Neuronal stem cell (in vitro differentiated cells): ENCODE data around the gene OR6X1.

Experiments
- DNase-seq: peaks from one replicate; pipeline ENCODE4 v3.0.0-alpha.2; 2013; ENCODE audit warnings: low spot score
- H2AFZ ChIP-seq: one replicate; pipeline ENCODE4 v1.6.1; 2013; ENCODE audit warnings: mild to moderate bottlenecking, low read length, inconsistent platforms
- H2AK5ac ChIP-seq: 2 replicates; pipeline ENCODE4 v1.6.1; 2013; ENCODE audit warnings: low read depth, mild to moderate bottlenecking, inconsistent platforms, low read length, moderate library complexity, mixed read lengths
- H2BK120ac ChIP-seq: 2 replicates; pipeline ENCODE4 v1.6.1; 2013; ENCODE audit warnings: low read depth, mild to moderate bottlenecking, inconsistent platforms, low read length, moderate library complexity, mixed read lengths
- H2BK12ac ChIP-seq: one replicate; pipeline ENCODE4 v1.6.1; 2013; ENCODE audit warnings: low read length, inconsistent platforms
- H2BK15ac ChIP-seq: 2 replicates; pipeline ENCODE4 v1.6.1; 2013; ENCODE audit warnings: mild to moderate bottlenecking, low read length, inconsistent platforms, mixed read lengths
- H2BK5ac ChIP-seq: one replicate; pipeline ENCODE4 v1.6.1; 2013; ENCODE audit warnings: inconsistent platforms, mild to moderate bottlenecking, low read length, moderate library complexity
- H3K14ac ChIP-seq: one replicate; pipeline ENCODE4 v1.6.1; 2013; ENCODE audit warnings: low read length, inconsistent platforms
- H3K18ac ChIP-seq: 2 replicates; pipeline ENCODE4 v1.6.1; 2013; ENCODE audit warnings: low read length, inconsistent platforms
- H3K23ac ChIP-seq: 2 replicates; pipeline ENCODE4 v1.6.1; 2013; ENCODE audit warnings: low read depth, mild to moderate bottlenecking, mixed read lengths, low read length, inconsistent platforms; ENCODE audit not compliant: poor library complexity
- H3K27ac ChIP-seq: replicated peaks from 3 replicates; pipeline ENCODE4 v1.5.1; 2013; ENCODE audit warnings: low read length, inconsistent platforms
- H3K27me3 ChIP-seq, 3 experiments: 2 replicates each; pipeline ENCODE4 v1.6.1; 2013; ENCODE audit warnings: low read length in 3 of 3, mild to moderate bottlenecking in 2 of 3, inconsistent platforms in 1 of 3, low read depth in 1 of 3, mixed read lengths in 1 of 3, moderate library complexity in 1 of 3; ENCODE audit not compliant: control insufficient read depth in 3 of 3, insufficient read depth in 3 of 3
- H3K36me3 ChIP-seq, 2 donors: replicated peaks in 1 of 2; 2 replicates each; pipeline ENCODE4 v1.6.1; 2013; ENCODE audit warnings: low read length in 2 of 2; ENCODE audit not compliant: control insufficient read depth in 2 of 2, insufficient read depth in 2 of 2
- H3K4ac ChIP-seq: 2 replicates; pipeline ENCODE4 v1.6.1; 2013; ENCODE audit warnings: inconsistent platforms, mild to moderate bottlenecking, low read length, moderate library complexity
- H3K4me1 ChIP-seq, 2 donors: 1 replicate in 1 of 2; 2 replicates in 1 of 2; pipeline ENCODE4 v1.6.1; 2013; ENCODE audit warnings: low read length in 2 of 2, low read depth in 1 of 2; ENCODE audit not compliant: control insufficient read depth in 2 of 2, insufficient read depth in 1 of 2
- H3K4me2 ChIP-seq: one replicate; pipeline ENCODE4 v1.6.1; 2013; ENCODE audit warnings: mild to moderate bottlenecking, low read length, inconsistent platforms; ENCODE audit not compliant: insufficient read depth, poor library complexity, severe bottlenecking
- H3K4me3 ChIP-seq, 2 donors: 2 replicates each; pipeline ENCODE4 v1.5.1; 2013; ENCODE audit warnings: low read length in 2 of 2, mild to moderate bottlenecking in 2 of 2, inconsistent platforms in 1 of 2, moderate library complexity in 1 of 2
- H3K79me1 ChIP-seq: one replicate; pipeline ENCODE4 v1.6.1; 2013; ENCODE audit warnings: low read depth, mild to moderate bottlenecking, inconsistent platforms, low read length, moderate library complexity
- H3K9ac ChIP-seq: one replicate; pipeline ENCODE4 v1.6.1; 2013; ENCODE audit warnings: mild to moderate bottlenecking, low read depth, low read length, inconsistent platforms; ENCODE audit not compliant: poor library complexity
- H3K9me3 ChIP-seq, 2 donors: replicated peaks in 1 of 2; 2 replicates each; pipeline versions ENCODE3 to v1.6.1; 2013; ENCODE audit warnings: low read length in 2 of 2, mild to moderate bottlenecking in 2 of 2, inconsistent platforms in 1 of 2, low read depth in 1 of 2, mixed read lengths in 1 of 2, moderate library complexity in 1 of 2; ENCODE audit not compliant: control insufficient read depth in 2 of 2, insufficient read depth in 1 of 2
- H4K8ac ChIP-seq: one replicate; pipeline ENCODE4 v1.6.1; 2013; ENCODE audit warnings: low read depth, mild to moderate bottlenecking, inconsistent platforms, low read length, moderate library complexity
- H4K91ac ChIP-seq: one replicate; pipeline ENCODE4 v1.6.1; 2013; ENCODE audit warnings: low read length, low read depth, mild to moderate bottlenecking, inconsistent platforms; ENCODE audit not compliant: poor library complexity
- WGBS, 2 donors: extraction: QIAGEN DNeasy Blood & Tissue Kit; methylation state at CpG; one replicate each; pipeline ENCODE4 v1.1.7; 2013; ENCODE audit warnings: missing lambda C conversion rate in 2 of 2, mixed read lengths in 1 of 2; ENCODE audit not compliant: insufficient read length in 2 of 2, insufficient replicate concordance in 1 of 2; ENCODE audit errors: extremely low coverage in 2 of 2; 5-methylcytosine and 5-hydroxymethylcytosine counted together

OR6X1 gene

GRCh38 chr11:123775289-123775688 lies 21.0 kb upstream of the OR6X1 start:
- Histone ChIP-seq H3K4me1 (no peaks in the 10 kb centered on the region), H4K8ac (no peak overlapping the region), H3K27me3 (no peaks in the 10 kb centered on the region), H3K4ac (no peak overlapping the region), H2BK5ac (no peak overlapping the region), H2BK120ac (no peak overlapping the region), H3K9me3 (no peaks in the 10 kb centered on the region), H3K14ac (no peak overlapping the region), H3K4me2 (no peak overlapping the region), H3K18ac (no peak overlapping the region), H2AFZ (no peak overlapping the region), H3K36me3 (no peaks in the 10 kb centered on the region), H4K91ac (no peak overlapping the region), H3K79me1 (no peaks in the 10 kb centered on the region), H3K4me3 (no peak overlapping the region), H3K23ac (no peak overlapping the region), H2BK12ac (no peak overlapping the region), H3K9ac (no peak overlapping the region), H3K27ac (no peak overlapping the region), H2BK15ac (no peak overlapping the region), H2AK5ac (no peak overlapping the region)
- WGBS, 2 donors, result no CpG with 5 or more reads among the region's 1 CpG
- DNase-seq, result no peak

DNA sequence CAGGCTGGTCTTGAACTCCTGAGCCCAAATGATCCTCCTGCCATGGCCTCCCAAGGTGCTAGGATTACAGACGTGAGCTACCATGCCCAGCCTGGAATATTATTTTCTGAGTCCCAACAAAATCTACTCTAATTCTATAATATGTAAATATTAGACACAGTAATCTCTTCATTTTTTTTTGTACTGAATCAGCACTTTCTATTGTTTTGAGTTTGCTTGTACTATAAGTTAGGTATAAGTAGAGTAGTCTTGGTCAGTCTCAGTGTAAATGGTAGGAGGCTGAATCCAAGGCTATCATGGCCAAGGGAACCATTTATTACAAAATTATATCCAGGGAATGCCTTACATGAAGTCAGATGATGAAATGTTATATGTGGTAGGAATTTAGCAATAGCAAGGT lies 19.6 kb upstream of the OR6X1 start:
- H4K8ac ChIP-seq, result no peak overlapping the region

GRCh38 chr11:123773026-123773425 lies 18.7 kb upstream of the OR6X1 start:
- WGBS, 2 donors, result no CpG with 5 or more reads among the region's 2 CpGs
- no peak overlapping the region for H3K14ac ChIP-seq
- no peaks in the 10 kb centered on the region for H3K36me3 ChIP-seq
- no peaks in the 10 kb centered on the region for H3K27me3 ChIP-seq
- no peak overlapping the region for H2AFZ ChIP-seq
- H3K4me2 ChIP-seq, result no peak overlapping the region
- H3K4ac ChIP-seq, result no peak overlapping the region
- H2BK5ac ChIP-seq, result no peak overlapping the region
- no peaks in the 10 kb centered on the region for H3K9me3 ChIP-seq
- H3K9ac ChIP-seq, result no peak overlapping the region
- H3K23ac ChIP-seq, result no peak overlapping the region
- no peak overlapping the region for H2BK15ac ChIP-seq
- no peak overlapping the region for H2BK12ac ChIP-seq
- no peak overlapping the region for H3K4me3 ChIP-seq
- no peak for DNase-seq
- no peak overlapping the region for H3K27ac ChIP-seq
- H3K4me1 ChIP-seq, result no peaks in the 10 kb centered on the region
- no peaks in the 10 kb centered on the region for H3K79me1 ChIP-seq
- H2BK120ac ChIP-seq, result no peak overlapping the region
- no peak overlapping the region for H2AK5ac ChIP-seq
- no peak overlapping the region for H4K91ac ChIP-seq
- no peak overlapping the region for H3K18ac ChIP-seq
- H4K8ac ChIP-seq, result no peak overlapping the region

More for the DNA sequence above, 19.6 kb upstream of the OR6X1 start:
- Histone ChIP-seq H2BK12ac (no peak overlapping the region), H3K4ac (no peak overlapping the region), H3K9me3 (no peaks in the 10 kb centered on the region), H2AK5ac (no peak overlapping the region), H3K4me2 (no peak overlapping the region), H3K27me3 (no peaks in the 10 kb centered on the region), H3K79me1 (no peaks in the 10 kb centered on the region), H4K91ac (no peak overlapping the region), H3K4me1 (no peaks in the 10 kb centered on the region), H2AFZ (no peak overlapping the region), H3K18ac (no peak overlapping the region), H3K27ac (no peak overlapping the region), H3K23ac (no peak overlapping the region), H2BK120ac (no peak overlapping the region), H3K36me3 (no peaks in the 10 kb centered on the region), H2BK15ac (no peak overlapping the region), H2BK5ac (no peak overlapping the region), H3K9ac (no peak overlapping the region), H3K14ac (no peak overlapping the region), H3K4me3 (no peak overlapping the region)
- WGBS, 2 donors, result no CpG with 5 or more reads among the region's 1 CpG
- DNase-seq, result no peak

DNA sequence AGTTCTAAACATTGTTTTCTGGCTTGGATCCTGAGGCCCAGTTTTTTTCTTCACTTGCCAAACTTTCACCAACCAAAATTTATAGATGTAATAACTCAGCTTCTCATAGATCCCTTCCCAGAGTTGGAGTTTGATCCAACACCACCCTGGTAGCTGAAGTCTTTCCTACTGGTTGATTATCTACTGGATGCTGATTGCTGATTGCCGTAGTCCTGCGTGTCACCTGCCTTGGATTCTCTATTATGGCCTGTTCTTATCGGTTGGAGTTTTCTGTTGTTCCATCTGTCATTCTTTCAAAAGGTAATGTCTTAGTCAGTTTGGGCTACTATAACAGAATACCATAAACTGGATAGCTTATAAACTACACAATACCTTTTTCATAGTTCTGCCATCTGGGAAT lies 17.3 kb upstream of the OR6X1 start:
- no peak overlapping the region for H4K91ac ChIP-seq
- H3K4me3 ChIP-seq, result no peak overlapping the region
- H2BK5ac ChIP-seq, result no peak overlapping the region
- H2BK120ac ChIP-seq, result no peak overlapping the region
- H3K9me3 ChIP-seq, result no peaks in the 10 kb centered on the region
- H2BK15ac ChIP-seq, result no peak overlapping the region
- no peaks in the 10 kb centered on the region for H3K79me1 ChIP-seq
- H3K4me2 ChIP-seq, result no peak overlapping the region
- H2AFZ ChIP-seq, result no peak overlapping the region
- no peak overlapping the region for H3K27ac ChIP-seq
- H3K23ac ChIP-seq, result no peak overlapping the region
- H3K36me3 ChIP-seq, result no peaks in the 10 kb centered on the region
- H4K8ac ChIP-seq, result no peak overlapping the region
- no peak overlapping the region for H3K4ac ChIP-seq
- DNase-seq, result no peak
- no peak overlapping the region for H2BK12ac ChIP-seq
- no CpG with 5 or more reads among the region's 3 CpGs for WGBS, 2 donors
- no peaks in the 10 kb centered on the region for H3K4me1 ChIP-seq
- no peak overlapping the region for H3K14ac ChIP-seq
- no peak overlapping the region for H3K18ac ChIP-seq
- no peaks in the 10 kb centered on the region for H3K27me3 ChIP-seq
- H3K9ac ChIP-seq, result no peak overlapping the region
- H2AK5ac ChIP-seq, result no peak overlapping the region
